Naive thymus-derived CD4-positive, alpha-beta T cell (primary cell): ENCODE data around the gene PSMD1. TPM values are rescaled to one million over a fixed set of nuclear protein-coding genes. Genes with fewer than 3 reads are reported as not detected.

Experiments used
- ATAC-seq: fragments of 150-1000 bp; cut with Tn5 transposase; 2 replicates; pipeline ENCODE4 v1.10.0; 2021; ENCODE audit warnings: mild to moderate bottlenecking, moderate library complexity
- CTCF ChIA-PET: fragments of 350-600 bp; sonication (Branson Sonifier 250); formaldehyde crosslinking; loops from one replicate; lab custom pipeline; 2021; ENCODE audit warnings: antibody characterized with exemption; lab: Charles Lee
- POLR2A ChIA-PET: fragments of 350-600 bp; sonication (Branson Sonifier 250); formaldehyde crosslinking; loops from one replicate; lab custom pipeline; 2021; ENCODE audit warnings: antibody characterized with exemption, inconsistent platforms; lab: Charles Lee
- DNase-seq, 9 donors: peaks; one replicate each; pipeline versions ENCODE4 v3.0.0 to v3.0.0-alpha.2; 2020 to 2022; ENCODE audit warnings: mixed read lengths in 1 of 9
- H3K27ac ChIP-seq: one replicate; pipeline ENCODE4 v1.7.0; 2013; ENCODE audit warnings: mild to moderate bottlenecking, low read depth, low read length, moderate library complexity
- H3K27me3 ChIP-seq, 2 donors: one replicate each; pipeline ENCODE4 v1.7.0; 2013; ENCODE audit warnings: low read length in 2 of 2, mild to moderate bottlenecking in 2 of 2, moderate library complexity in 2 of 2; ENCODE audit not compliant: control insufficient read depth in 2 of 2, insufficient read depth in 2 of 2
- H3K36me3 ChIP-seq, 3 experiments: 1 replicate in 2 of 3; 2 replicates in 1 of 3; pipeline ENCODE4 v1.7.0; 2013; ENCODE audit warnings: low read length in 3 of 3, mild to moderate bottlenecking in 3 of 3, moderate library complexity in 1 of 3; ENCODE audit not compliant: insufficient read depth in 3 of 3, control insufficient read depth in 2 of 3
- H3K4me1 ChIP-seq, 2 donors: one replicate each; pipeline ENCODE4 v1.7.0; 2013; ENCODE audit warnings: low read length in 2 of 2, mild to moderate bottlenecking in 2 of 2, moderate library complexity in 1 of 2; ENCODE audit not compliant: control insufficient read depth in 2 of 2, insufficient read depth in 2 of 2
- H3K4me3 ChIP-seq: 2 replicates; pipeline ENCODE4 v1.7.0; 2013; ENCODE audit warnings: mild to moderate bottlenecking, low read length
- H3K9me3 ChIP-seq, 3 experiments: 1 replicate in 2 of 3; 2 replicates in 1 of 3; pipeline ENCODE4 v1.7.0; 2013; ENCODE audit warnings: low read length in 3 of 3; ENCODE audit not compliant: control insufficient read depth in 2 of 3
- H3K27ac Mint-ChIP-seq, 9 donors: one replicate each; pipeline ENCODE4 v1.8.0; 2020 to 2022; ENCODE audit warnings: mixed read lengths in 9 of 9, mild to moderate bottlenecking in 8 of 9, moderate library complexity in 5 of 9, inconsistent platforms in 2 of 9
- H3K27me3 Mint-ChIP-seq, 5 donors: one replicate each; pipeline ENCODE4 v1.8.0; 2021 to 2022; ENCODE audit warnings: mixed read lengths in 5 of 5, mild to moderate bottlenecking in 1 of 5
- H3K36me3 Mint-ChIP-seq, 5 donors: one replicate each; pipeline ENCODE4 v1.8.0; 2020 to 2022; ENCODE audit warnings: mixed read lengths in 5 of 5, mild to moderate bottlenecking in 3 of 5, inconsistent platforms in 1 of 5
- H3K4me1 Mint-ChIP-seq, 7 donors: one replicate each; pipeline ENCODE4 v1.8.0; 2020 to 2022; ENCODE audit warnings: mixed read lengths in 7 of 7, mild to moderate bottlenecking in 3 of 7, inconsistent platforms in 1 of 7
- H3K4me3 Mint-ChIP-seq, 10 donors: one replicate each; pipeline ENCODE4 v1.8.0; 2020 to 2022; ENCODE audit warnings: mild to moderate bottlenecking in 10 of 10, mixed read lengths in 10 of 10, moderate library complexity in 6 of 10, inconsistent platforms in 2 of 10
- H3K9me3 Mint-ChIP-seq, 11 donors: one replicate each; pipeline ENCODE4 v1.8.0; 2020 to 2022; ENCODE audit warnings: mixed read lengths in 11 of 11, mild to moderate bottlenecking in 4 of 11, inconsistent platforms in 1 of 11, moderate library complexity in 1 of 11
- intact Hi-C, 2 donors: fragments of 100-400 bp; cut with micrococcal nuclease; formaldehyde crosslinking; loops; one replicate each; pipeline ENCODE4 v1.15.1; 2023
- polyA plus RNA-seq, 2 donors: library from polyadenylated mRNA; unstranded; fragments of 300-500 nt; fragmentation: Illumina TruSeq; gene quantifications; one replicate each; pipeline ENCODE4 v1.2.3, GENCODE V29; 2021
- total RNA-seq, 6 experiments: library from RNA in 5 of 6; stranded (reverse) in 5 of 6; gene quantifications; 1 replicate in 5 of 6; 2 replicates in 1 of 6; pipeline ENCODE4 v1.2.3 and lab custom pipeline; 2021 to 2026

PSMD1 gene
- total and polyA plus RNA-seq, 7 experiments from 2014 or later: 30.3 to 121 (median 46.2) TPM

DNA sequence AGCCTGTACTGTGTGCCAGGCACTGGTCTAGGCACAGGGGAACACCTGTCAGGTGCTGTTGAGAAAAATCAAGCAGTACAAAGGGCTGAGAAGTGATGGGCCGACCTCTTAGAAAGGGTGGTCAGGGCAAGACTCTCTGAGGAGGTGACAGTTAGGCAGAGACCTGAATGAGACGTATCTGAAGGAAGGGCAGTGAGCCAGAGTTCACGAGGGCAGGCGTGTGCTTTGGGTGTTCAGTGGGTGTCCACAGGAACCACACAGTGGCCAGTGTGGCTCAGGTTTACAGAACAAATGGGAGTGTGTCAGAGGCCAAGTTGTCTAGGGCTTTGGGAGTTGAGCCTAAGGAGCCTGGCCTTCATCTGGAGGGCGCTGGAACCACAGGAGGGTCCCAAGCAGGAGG, 147.9 kb downstream of the PSMD1 start:
- Mint-ChIP-seq H3K27ac (peak overlapping the region in 1 of 9 donors; percentile 42), H3K27me3 (peaks cover 0 to 14% (median 0%) of the 10 kb centered on the region in 5 donors), H3K9me3 (no peaks in the 10 kb centered on the region), H3K4me3 (no peak overlapping the region), H3K4me1 (peaks cover 0 to 4% (median 3%) of the 10 kb centered on the region in 7 donors), H3K36me3 (no peaks in the 10 kb centered on the region)
- H3K27ac ChIP-seq: no peak overlapping the region
- no peak overlapping the region for H3K4me3 ChIP-seq
- POLR2A ChIA-PET: no interaction called here
- DNase-seq (no peak), ATAC-seq (no peak)
- H3K9me3 ChIP-seq: no peaks in the 10 kb centered on the region
- no peaks in the 10 kb centered on the region for H3K4me1 ChIP-seq
- intact Hi-C loops: no loop called here
- CTCF ChIA-PET: no interaction called here
- no peaks in the 10 kb centered on the region for H3K27me3 ChIP-seq
- H3K36me3 ChIP-seq: no peaks in the 10 kb centered on the region

DNA sequence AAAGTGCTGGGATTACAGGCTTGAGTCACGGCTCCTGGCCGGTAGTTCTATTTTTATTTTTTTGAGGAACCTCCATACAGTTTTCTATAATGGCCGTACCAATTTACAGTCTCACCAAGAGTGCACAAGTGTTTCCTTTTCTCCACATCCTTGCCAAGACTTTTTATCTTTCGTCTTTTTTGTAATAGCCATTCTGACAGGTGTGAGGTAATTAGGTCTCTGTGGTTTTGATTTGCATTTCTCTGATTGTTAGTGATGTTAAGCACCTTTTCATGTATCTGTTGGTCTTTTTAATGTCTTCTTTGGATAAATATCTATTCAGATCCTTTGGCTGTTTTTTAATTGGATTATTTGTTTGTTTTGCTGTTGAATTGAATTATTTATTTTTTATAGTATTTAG, 151.1 kb downstream of the PSMD1 start:
- no peaks in the 10 kb centered on the region for H3K36me3 Mint-ChIP-seq
- ATAC-seq (no peak), DNase-seq (no peak)
- no peaks in the 10 kb centered on the region for H3K4me1 ChIP-seq
- ChIA-PET CTCF (no interaction called here), POLR2A (no interaction called here)
- no peak overlapping the region for H3K4me3 Mint-ChIP-seq
- peaks cover 0 to 3% (median 0%) of the 10 kb centered on the region in 7 donors for H3K4me1 Mint-ChIP-seq
- H3K4me3 ChIP-seq: no peak overlapping the region
- H3K27me3 ChIP-seq: no peaks in the 10 kb centered on the region
- H3K9me3 Mint-ChIP-seq: no peaks in the 10 kb centered on the region
- H3K27ac Mint-ChIP-seq: no peak overlapping the region
- H3K27ac ChIP-seq: no peak overlapping the region
- no peaks in the 10 kb centered on the region for H3K27me3 Mint-ChIP-seq
- H3K36me3 ChIP-seq: no peaks in the 10 kb centered on the region
- intact Hi-C loops: no loop called here
- no peaks in the 10 kb centered on the region for H3K9me3 ChIP-seq

DNA sequence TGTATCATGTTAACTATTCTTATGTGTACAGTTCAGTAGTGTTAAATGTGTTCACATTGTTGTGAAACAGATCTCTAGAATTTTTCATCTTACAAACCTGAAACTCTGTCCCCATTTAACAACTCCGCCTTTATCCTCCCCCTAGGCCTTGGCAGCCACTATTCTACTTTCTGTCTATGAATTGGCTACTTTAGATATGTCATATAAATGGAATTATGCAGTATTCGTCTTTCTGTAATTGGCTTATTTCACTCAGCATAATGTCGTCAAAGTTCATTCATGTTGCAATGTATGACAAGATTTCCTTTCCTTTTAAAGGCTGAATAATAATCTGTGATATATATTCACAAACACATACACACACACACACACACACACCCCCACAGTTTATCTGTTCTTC, 154.1 kb downstream of the PSMD1 start:
- DNase-seq: no peak
- intact Hi-C loops: no loop called here
- H3K27me3 Mint-ChIP-seq: no peaks in the 10 kb centered on the region
- Histone ChIP-seq H3K36me3 (no peaks in the 10 kb centered on the region), H3K4me1 (no peaks in the 10 kb centered on the region), H3K9me3 (no peaks in the 10 kb centered on the region), H3K4me3 (no peak overlapping the region), H3K27me3 (no peaks in the 10 kb centered on the region), H3K27ac (no peak overlapping the region)
- H3K36me3 Mint-ChIP-seq: peaks cover 0 to 3% (median 0%) of the 10 kb centered on the region in 5 donors
- H3K9me3 Mint-ChIP-seq: no peaks in the 10 kb centered on the region
- POLR2A ChIA-PET: interaction anchor here (0.7 kb wide), 1 partner anchor 27 kb away, joined by 3 read pairs; no protein-coding TSS in a partner anchor
- H3K4me1 Mint-ChIP-seq: no peaks in the 10 kb centered on the region
- CTCF ChIA-PET: no interaction called here
- no peak overlapping the region for H3K27ac Mint-ChIP-seq
- H3K4me3 Mint-ChIP-seq: no peak overlapping the region
- ATAC-seq: no peak

DNA sequence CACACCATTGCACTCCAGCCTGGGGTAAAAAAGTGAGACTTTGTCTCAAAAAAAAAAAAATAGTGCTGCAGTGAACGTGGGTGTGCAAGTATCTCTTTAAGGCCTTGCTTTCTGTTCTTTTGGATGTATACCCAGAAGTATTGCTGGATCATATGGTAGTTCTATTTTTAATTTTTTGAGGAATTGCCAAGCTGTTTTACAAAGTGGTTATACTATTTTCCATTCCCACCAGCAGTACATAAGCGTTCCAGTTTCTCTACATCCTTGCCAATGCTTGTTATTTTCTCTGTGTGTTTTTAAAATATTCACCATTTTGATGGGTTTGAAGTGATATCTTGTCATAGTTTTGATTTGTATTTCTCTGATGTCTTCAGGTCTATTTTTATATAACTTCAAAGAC, 154.8 kb downstream of the PSMD1 start:
- H3K4me3 ChIP-seq: no peak overlapping the region
- Mint-ChIP-seq H3K27me3 (no peaks in the 10 kb centered on the region), H3K4me3 (no peak overlapping the region), H3K4me1 (no peaks in the 10 kb centered on the region), H3K27ac (no peak overlapping the region), H3K9me3 (no peaks in the 10 kb centered on the region), H3K36me3 (peaks cover 0 to 3% (median 0%) of the 10 kb centered on the region in 5 donors)
- intact Hi-C loops: no loop called here
- no peaks in the 10 kb centered on the region for H3K27me3 ChIP-seq
- no peaks in the 10 kb centered on the region for H3K4me1 ChIP-seq
- H3K9me3 ChIP-seq: no peaks in the 10 kb centered on the region
- CTCF ChIA-PET: no interaction called here
- POLR2A ChIA-PET: no interaction called here
- ATAC-seq (no peak), DNase-seq (no peak)
- H3K27ac ChIP-seq: no peak overlapping the region
- H3K36me3 ChIP-seq: no peaks in the 10 kb centered on the region

DNA sequence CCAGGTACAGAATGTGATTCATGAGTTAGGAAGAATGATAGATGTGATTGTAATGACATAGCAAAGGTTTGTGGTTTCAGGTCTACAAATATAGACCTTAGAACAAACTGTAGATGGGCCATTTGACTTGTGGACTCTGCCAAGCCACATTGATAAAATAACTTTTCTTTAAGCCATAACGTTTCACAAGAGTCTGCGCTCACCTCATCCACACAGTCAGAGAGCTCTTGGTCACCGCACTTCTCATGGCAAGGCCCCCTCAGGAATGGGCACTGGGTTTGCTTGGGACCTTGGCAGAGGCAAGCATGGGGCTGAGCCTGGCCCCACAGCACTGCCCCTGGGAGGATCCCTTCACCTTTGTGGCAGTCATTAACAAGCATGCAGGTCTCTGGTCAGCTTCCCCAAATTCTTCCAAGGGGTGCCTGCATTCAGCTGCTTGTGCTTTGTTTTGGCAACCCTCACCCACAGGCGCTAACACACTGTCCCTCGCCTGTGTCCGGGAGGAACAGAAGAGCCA, 155.7 kb downstream of the PSMD1 start:
- H3K4me1 ChIP-seq: no peaks in the 10 kb centered on the region
- peaks cover 0 to 3% (median 0%) of the 10 kb centered on the region in 5 donors for H3K36me3 Mint-ChIP-seq
- no peak overlapping the region for H3K27ac ChIP-seq
- ATAC-seq: no peak
- no peak for DNase-seq
- no peaks in the 10 kb centered on the region for H3K4me1 Mint-ChIP-seq
- H3K27me3 Mint-ChIP-seq: no peaks in the 10 kb centered on the region
- H3K36me3 ChIP-seq: no peaks in the 10 kb centered on the region
- H3K27me3 ChIP-seq: no peaks in the 10 kb centered on the region
- H3K27ac Mint-ChIP-seq: no peak overlapping the region
- no peak overlapping the region for H3K4me3 ChIP-seq
- intact Hi-C loops: no loop called here
- H3K9me3 ChIP-seq: no peaks in the 10 kb centered on the region
- no peak overlapping the region for H3K4me3 Mint-ChIP-seq
- POLR2A ChIA-PET: no interaction called here
- no peaks in the 10 kb centered on the region for H3K9me3 Mint-ChIP-seq
- CTCF ChIA-PET: no interaction called here

DNA sequence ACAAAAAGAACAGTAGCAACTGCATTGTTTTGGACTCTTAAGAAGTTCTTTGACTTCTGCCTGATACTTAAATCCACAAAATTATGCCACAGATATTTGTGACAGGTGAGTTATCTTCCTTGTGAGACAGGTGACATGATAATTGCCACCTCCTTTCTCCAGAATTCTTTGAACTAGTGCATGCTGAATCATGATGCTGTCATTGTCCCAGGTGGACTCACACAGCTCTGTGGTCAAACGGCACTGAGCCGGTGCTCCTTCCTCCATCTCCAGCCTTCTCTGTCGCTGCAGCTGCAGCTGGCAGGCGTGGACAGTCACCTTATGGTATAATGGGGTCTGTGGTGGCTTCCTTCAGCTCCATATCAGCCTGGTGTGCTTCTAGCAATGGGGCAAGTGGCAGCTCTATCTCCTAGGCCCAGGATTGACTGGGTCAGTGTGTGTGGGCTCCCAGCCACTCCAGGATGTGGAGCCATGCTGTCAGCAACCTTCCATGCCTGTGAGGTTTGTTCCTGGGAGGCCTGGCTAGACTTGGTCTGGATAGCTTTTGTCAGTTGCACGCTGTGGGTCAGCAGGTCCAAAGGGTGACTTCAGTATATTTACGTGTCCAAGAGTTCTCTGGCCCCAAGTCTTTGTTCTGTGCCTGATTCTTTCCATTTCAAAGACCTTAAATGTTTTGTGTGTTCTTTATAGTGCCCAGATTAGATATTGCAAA, 157.4 kb downstream of the PSMD1 start:
- Mint-ChIP-seq H3K4me3 (no peak overlapping the region), H3K4me1 (no peaks in the 10 kb centered on the region), H3K27me3 (no peaks in the 10 kb centered on the region), H3K9me3 (no peaks in the 10 kb centered on the region), H3K36me3 (peaks cover 0 to 3% (median 0%) of the 10 kb centered on the region in 5 donors), H3K27ac (no peak overlapping the region)
- no peaks in the 10 kb centered on the region for H3K4me1 ChIP-seq
- H3K4me3 ChIP-seq: no peak overlapping the region
- no peaks in the 10 kb centered on the region for H3K36me3 ChIP-seq
- H3K9me3 ChIP-seq: no peaks in the 10 kb centered on the region
- no peaks in the 10 kb centered on the region for H3K27me3 ChIP-seq
- H3K27ac ChIP-seq: no peak overlapping the region
- POLR2A ChIA-PET: no interaction called here
- CTCF ChIA-PET: no interaction called here
- ATAC-seq (no peak), DNase-seq (no peak)
- intact Hi-C loops: no loop called here

DNA sequence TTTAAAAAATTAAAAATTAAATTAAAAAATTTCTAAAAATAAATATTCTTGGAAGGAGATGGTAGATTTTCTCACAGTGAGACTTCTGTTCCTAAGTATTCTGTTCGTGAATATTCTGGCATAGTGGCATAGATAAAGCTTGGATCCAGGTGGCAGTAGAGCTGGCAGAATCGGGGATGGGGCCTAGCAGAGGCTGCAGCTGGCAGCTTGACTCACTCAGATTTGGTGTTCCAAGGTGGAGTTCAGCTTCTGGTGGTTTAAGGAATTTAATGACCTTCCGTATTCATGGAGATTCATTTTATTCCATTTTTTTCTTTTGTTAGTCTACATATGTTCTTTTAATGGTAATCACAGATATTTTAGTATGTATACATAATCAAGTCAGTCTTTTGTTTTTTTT, 161.7 kb downstream of the PSMD1 start:
- Mint-ChIP-seq H3K9me3 (no peaks in the 10 kb centered on the region), H3K27me3 (no peaks in the 10 kb centered on the region), H3K4me3 (no peak overlapping the region), H3K27ac (no peak overlapping the region), H3K36me3 (peaks cover 0 to 3% (median 0%) of the 10 kb centered on the region in 5 donors), H3K4me1 (no peaks in the 10 kb centered on the region)
- Histone ChIP-seq H3K36me3 (no peaks in the 10 kb centered on the region), H3K27me3 (peaks cover 0 to 4% of the 10 kb centered on the region in 2 donors), H3K4me1 (no peaks in the 10 kb centered on the region), H3K4me3 (no peak overlapping the region), H3K27ac (no peak overlapping the region), H3K9me3 (no peaks in the 10 kb centered on the region)
- ATAC-seq (no peak), DNase-seq (no peak)
- POLR2A ChIA-PET: interaction anchor here (0.6 kb wide), 1 partner anchor 20 kb away, joined by 3 read pairs; no protein-coding TSS in a partner anchor
- intact Hi-C loops: no loop called here
- CTCF ChIA-PET: no interaction called here
